Measurements from ENCODE around the gene ADISSP. TPM values are rescaled to one million over a fixed set of nuclear protein-coding genes. Genes with fewer than 3 reads are reported as not detected.

ADISSP gene
- total RNA-seq, 1 experiment from 2014 or later = 44.1 TPM

DNA sequence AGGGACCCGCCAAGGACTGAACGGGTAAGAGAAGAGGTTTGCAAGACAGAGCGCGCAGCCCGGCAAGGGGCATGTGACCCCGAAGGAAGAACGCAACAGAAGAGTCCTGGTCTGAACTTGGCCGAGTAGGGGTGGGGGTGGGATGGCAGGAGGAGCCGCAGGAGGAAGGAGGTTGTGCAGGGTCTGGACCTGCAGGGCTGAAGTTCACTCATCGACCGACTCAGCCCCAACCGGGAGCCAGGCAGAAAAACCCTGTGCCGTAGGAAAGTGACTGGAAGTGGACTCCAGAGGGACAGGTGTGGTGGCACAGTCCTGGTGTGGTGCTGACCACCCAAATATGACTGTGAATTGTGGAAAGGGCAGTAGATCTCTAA lies 15.2 kb downstream of the ADISSP start:
- no peaks in the 10 kb centered on the region for H3K9me3 ChIP-seq (ENCODE audit: low read length)
- DNase-seq = no peak
- H3K9me2 ChIP-seq (replicated peaks; ENCODE audit: insufficient read depth, low read length) = no peaks in the 10 kb centered on the region
- no peak overlapping the region for H3K27ac ChIP-seq (ENCODE audit: low read length)
- no peak overlapping the region for H2AFZ ChIP-seq (ENCODE audit: low read length)
- H4K20me1 ChIP-seq (ENCODE audit: insufficient read depth, low read depth, low read length) = 0 out of 2 replicates have a peak, but pooled peaks cover 9% of the 10 kb centered on the region
- H3K27me3 ChIP-seq (ENCODE audit: low read length) = no peaks in the 10 kb centered on the region
- H3K4me3 ChIP-seq (ENCODE audit: low read length) = no peak overlapping the region
- no peaks in the 10 kb centered on the region for H3K4me1 ChIP-seq (ENCODE audit: low read length)
- H3K79me2 ChIP-seq (ENCODE audit: low read length) = no peaks in the 10 kb centered on the region
- H3K9ac ChIP-seq (ENCODE audit: low read length) = no peak overlapping the region
- H3K36me3 ChIP-seq (ENCODE audit: insufficient read depth, low read length) = peaks cover 4% of the 10 kb centered on the region
- H3K4me2 ChIP-seq (ENCODE audit: low read depth, low read length, poor library complexity, severe bottlenecking) = no peak overlapping the region

GRCh38 chr20:3751675-3752385 lies 15.7 kb downstream of the ADISSP start:
- peaks cover 4% of the 10 kb centered on the region for H3K36me3 ChIP-seq (ENCODE audit: insufficient read depth, low read length)
- no peaks in the 10 kb centered on the region for H3K9me2 ChIP-seq (replicated peaks; ENCODE audit: insufficient read depth, low read length)
- H2AFZ ChIP-seq (ENCODE audit: low read length) = no peak overlapping the region
- no peak overlapping the region for H3K27ac ChIP-seq (ENCODE audit: low read length)
- H3K9ac ChIP-seq (ENCODE audit: low read length) = no peak overlapping the region
- peaks cover 9% of the 10 kb centered on the region; the same call in 1 of the 2 replicates for H4K20me1 ChIP-seq (ENCODE audit: insufficient read depth, low read depth, low read length)
- no peaks in the 10 kb centered on the region for H3K27me3 ChIP-seq (ENCODE audit: low read length)
- H3K4me1 ChIP-seq (ENCODE audit: low read length) = no peaks in the 10 kb centered on the region
- DNase-seq = no peak
- no peaks in the 10 kb centered on the region for H3K79me2 ChIP-seq (ENCODE audit: low read length)
- H3K9me3 ChIP-seq (ENCODE audit: low read length) = no peaks in the 10 kb centered on the region
- H3K4me3 ChIP-seq (ENCODE audit: low read length) = no peak overlapping the region
- no peak overlapping the region for H3K4me2 ChIP-seq (ENCODE audit: low read depth, low read length, poor library complexity, severe bottlenecking)

GRCh38 chr20:3751305-3751674 lies 16.3 kb downstream of the ADISSP start:
- Histone ChIP-seq H3K9me3 (ENCODE audit: low read length) (no peaks in the 10 kb centered on the region), H4K20me1 (ENCODE audit: insufficient read depth, low read depth, low read length) (peaks cover 9% of the 10 kb centered on the region; the same call in 1 of the 2 replicates), H3K4me3 (ENCODE audit: low read length) (no peak overlapping the region), H3K36me3 (ENCODE audit: insufficient read depth, low read length) (peaks cover 4% of the 10 kb centered on the region), H3K4me2 (ENCODE audit: low read depth, low read length, poor library complexity, severe bottlenecking) (no peak overlapping the region), H3K9ac (ENCODE audit: low read length) (no peak overlapping the region), H3K4me1 (ENCODE audit: low read length) (no peaks in the 10 kb centered on the region), H3K9me2 (replicated peaks; ENCODE audit: insufficient read depth, low read length) (no peaks in the 10 kb centered on the region), H3K27me3 (ENCODE audit: low read length) (no peaks in the 10 kb centered on the region), H3K27ac (ENCODE audit: low read length) (no peak overlapping the region), H3K79me2 (ENCODE audit: low read length) (no peaks in the 10 kb centered on the region), H2AFZ (ENCODE audit: low read length) (no peak overlapping the region)
- no peak for DNase-seq

DNA sequence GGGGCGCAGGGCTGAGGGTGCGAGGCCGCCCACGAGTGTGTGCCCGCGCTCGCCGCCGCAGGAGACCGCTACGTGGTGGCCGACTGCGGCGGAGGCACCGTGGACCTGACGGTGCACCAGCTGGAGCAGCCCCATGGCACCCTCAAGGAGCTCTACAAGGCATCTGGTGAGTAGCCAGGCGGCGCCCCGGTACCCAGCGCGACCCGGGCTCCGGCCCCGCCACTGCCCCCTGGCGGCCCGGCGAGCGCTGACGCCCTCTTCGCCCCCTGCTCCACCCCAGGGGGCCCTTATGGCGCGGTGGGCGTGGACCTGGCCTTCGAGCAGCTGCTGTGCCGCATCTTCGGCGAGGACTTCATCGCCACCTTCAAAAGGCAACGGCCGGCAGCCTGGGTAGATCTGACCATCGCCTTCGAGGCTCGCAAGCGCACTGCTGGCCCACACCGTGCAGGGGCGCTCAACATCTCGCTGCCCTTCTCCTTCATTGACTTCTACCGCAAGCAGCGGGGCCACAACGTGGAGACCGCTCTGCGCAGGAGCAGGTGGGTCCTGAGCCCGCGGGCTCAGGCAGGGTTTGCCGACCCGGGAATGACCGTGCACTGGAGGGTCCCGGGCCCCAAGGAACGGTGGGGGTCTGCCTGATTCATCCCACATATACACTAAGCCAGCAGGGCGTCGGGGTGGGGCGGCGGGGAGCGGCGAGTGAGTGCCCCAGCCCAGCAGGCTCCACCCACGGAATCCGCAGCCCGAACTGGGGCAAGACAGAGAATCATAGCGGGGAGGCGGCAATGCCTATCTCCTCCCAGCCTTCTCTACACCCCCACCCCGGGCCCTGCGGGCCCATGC lies 17.6 kb downstream of the ADISSP start:
- no peaks in the 10 kb centered on the region for H3K4me1 ChIP-seq (ENCODE audit: low read length)
- H3K9me2 ChIP-seq (replicated peaks; ENCODE audit: insufficient read depth, low read length) = no peaks in the 10 kb centered on the region
- no peak overlapping the region for H3K4me3 ChIP-seq (ENCODE audit: low read length)
- no peak overlapping the region for H3K9ac ChIP-seq (ENCODE audit: low read length)
- DNase-seq = peak; percentile 64
- no peak overlapping the region for H2AFZ ChIP-seq (ENCODE audit: low read length)
- no peak overlapping the region for H3K4me2 ChIP-seq (ENCODE audit: low read depth, low read length, poor library complexity, severe bottlenecking)
- H4K20me1 ChIP-seq (ENCODE audit: insufficient read depth, low read depth, low read length) = peaks cover 9% of the 10 kb centered on the region; the same call in 1 of the 2 replicates
- no peaks in the 10 kb centered on the region for H3K79me2 ChIP-seq (ENCODE audit: low read length)
- H3K9me3 ChIP-seq (ENCODE audit: low read length) = no peaks in the 10 kb centered on the region
- H3K27ac ChIP-seq (ENCODE audit: low read length) = no peak overlapping the region
- H3K36me3 ChIP-seq (ENCODE audit: insufficient read depth, low read length) = peaks cover 4% of the 10 kb centered on the region; the same call in 1 of the 2 replicates
- no peaks in the 10 kb centered on the region for H3K27me3 ChIP-seq (ENCODE audit: low read length)

DNA sequence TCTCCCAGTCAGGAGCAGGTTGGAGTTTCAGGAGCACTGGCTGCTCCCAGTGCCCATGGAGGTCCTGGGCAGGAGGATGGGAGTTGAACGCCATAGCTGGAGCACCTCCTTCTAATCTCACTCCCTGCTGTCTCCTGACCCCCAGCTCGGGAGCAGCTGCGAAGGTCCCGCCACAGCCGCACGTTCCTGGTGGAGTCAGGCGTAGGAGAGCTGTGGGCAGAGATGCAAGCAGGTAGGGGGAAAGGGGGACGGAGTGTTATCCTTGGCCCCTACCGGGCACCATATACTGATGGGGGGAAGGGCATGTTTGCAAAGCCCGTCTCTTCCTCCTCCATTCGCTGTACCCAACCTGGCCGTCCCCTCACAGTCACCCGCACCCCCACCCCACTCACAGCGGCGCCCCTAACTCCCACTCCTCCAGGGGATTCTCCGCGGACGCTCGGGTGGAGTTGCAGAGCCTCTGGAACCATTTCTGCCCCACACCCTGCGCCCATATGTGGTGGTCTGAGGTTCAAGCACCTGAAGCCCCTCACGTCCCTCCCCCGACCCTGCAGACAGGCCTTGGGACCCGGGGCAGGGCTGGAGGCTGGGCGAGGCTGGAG lies 18.4 kb downstream of the ADISSP start:
- Histone ChIP-seq H3K27ac (ENCODE audit: low read length) (no peak overlapping the region), H3K9me2 (replicated peaks; ENCODE audit: insufficient read depth, low read length) (no peaks in the 10 kb centered on the region), H3K4me1 (ENCODE audit: low read length) (no peaks in the 10 kb centered on the region), H3K4me3 (ENCODE audit: low read length) (no peak overlapping the region), H2AFZ (ENCODE audit: low read length) (no peak overlapping the region), H3K9me3 (ENCODE audit: low read length) (no peaks in the 10 kb centered on the region), H3K27me3 (ENCODE audit: low read length) (no peaks in the 10 kb centered on the region), H4K20me1 (ENCODE audit: insufficient read depth, low read depth, low read length) (peaks cover 9% of the 10 kb centered on the region; the same call in 1 of the 2 replicates), H3K36me3 (ENCODE audit: insufficient read depth, low read length) (peaks cover 4% of the 10 kb centered on the region; the same call in 1 of the 2 replicates), H3K9ac (ENCODE audit: low read length) (no peak overlapping the region), H3K79me2 (ENCODE audit: low read length) (no peaks in the 10 kb centered on the region), H3K4me2 (ENCODE audit: low read depth, low read length, poor library complexity, severe bottlenecking) (no peak overlapping the region)
- no peak for DNase-seq

GRCh38 chr20:3748073-3748472 lies 19.5 kb downstream of the ADISSP start:
- no peak overlapping the region for H3K4me2 ChIP-seq (ENCODE audit: low read depth, low read length, poor library complexity, severe bottlenecking)

DNA sequence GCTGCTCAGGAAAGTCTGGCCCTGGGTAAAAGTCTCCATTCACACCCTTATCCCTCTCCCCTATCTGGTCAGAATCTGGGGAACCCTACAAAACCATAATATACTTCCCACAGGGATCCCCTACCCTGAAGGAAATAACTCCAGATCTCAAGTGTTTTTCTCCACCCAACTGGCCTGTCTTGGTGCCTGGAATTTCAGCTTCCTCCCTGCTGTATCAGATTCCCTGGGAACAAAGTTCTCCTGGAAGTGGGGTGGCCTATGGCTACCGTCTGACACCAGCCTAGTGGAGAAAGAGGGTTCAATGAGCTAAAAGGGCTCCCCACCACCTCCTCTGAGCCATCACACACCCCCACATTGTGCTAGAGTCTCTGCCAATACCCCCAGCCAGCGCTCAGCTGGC lies 20.1 kb downstream of the ADISSP start:
- Histone ChIP-seq H2AFZ (ENCODE audit: low read length) (no peak overlapping the region), H3K4me1 (ENCODE audit: low read length) (no peaks in the 10 kb centered on the region), H3K9me3 (ENCODE audit: low read length) (no peaks in the 10 kb centered on the region), H3K4me3 (ENCODE audit: low read length) (no peak overlapping the region), H3K36me3 (ENCODE audit: insufficient read depth, low read length) (no peaks in the 10 kb centered on the region), H3K9ac (ENCODE audit: low read length) (no peak overlapping the region), H3K9me2 (replicated peaks; ENCODE audit: insufficient read depth, low read length) (no peaks in the 10 kb centered on the region), H3K27me3 (ENCODE audit: low read length) (no peaks in the 10 kb centered on the region), H3K27ac (ENCODE audit: low read length) (no peak overlapping the region), H3K4me2 (ENCODE audit: low read depth, low read length, poor library complexity, severe bottlenecking) (no peak overlapping the region), H3K79me2 (ENCODE audit: low read length) (no peaks in the 10 kb centered on the region), H4K20me1 (ENCODE audit: insufficient read depth, low read depth, low read length) (peaks cover 8% of the 10 kb centered on the region; the same call in 1 of the 2 replicates)
- no peak for DNase-seq

More at GRCh38 chr20:3748073-3748472, 19.5 kb downstream of the ADISSP start:
- Histone ChIP-seq H3K4me1 (ENCODE audit: low read length) (no peaks in the 10 kb centered on the region), H4K20me1 (ENCODE audit: insufficient read depth, low read depth, low read length) (peaks cover 9% of the 10 kb centered on the region; the same call in 1 of the 2 replicates), H2AFZ (ENCODE audit: low read length) (no peak overlapping the region), H3K9me3 (ENCODE audit: low read length) (no peaks in the 10 kb centered on the region), H3K36me3 (ENCODE audit: insufficient read depth, low read length) (peaks cover 4% of the 10 kb centered on the region; the same call in 1 of the 2 replicates), H3K9ac (ENCODE audit: low read length) (no peak overlapping the region), H3K4me3 (ENCODE audit: low read length) (no peak overlapping the region), H3K9me2 (replicated peaks; ENCODE audit: insufficient read depth, low read length) (no peaks in the 10 kb centered on the region), H3K27ac (ENCODE audit: low read length) (no peak overlapping the region), H3K27me3 (ENCODE audit: low read length) (no peaks in the 10 kb centered on the region), H3K79me2 (ENCODE audit: low read length) (no peaks in the 10 kb centered on the region)
- DNase-seq = no peak

- H3K9me2 ChIP-seq (replicated peaks; ENCODE audit: insufficient read depth, low read length) = no peaks in the 10 kb centered on the region
- H2AFZ ChIP-seq (ENCODE audit: low read length) = no peak overlapping the region
- H3K27me3 ChIP-seq (ENCODE audit: low read length) = no peaks in the 10 kb centered on the region
- H3K36me3 ChIP-seq (ENCODE audit: insufficient read depth, low read length) = no peaks in the 10 kb centered on the region
- H3K9ac ChIP-seq (ENCODE audit: low read length) = no peak overlapping the region
- H3K4me1 ChIP-seq (ENCODE audit: low read length) = no peaks in the 10 kb centered on the region
- H3K4me2 ChIP-seq (ENCODE audit: low read depth, low read length, poor library complexity, severe bottlenecking) = no peak overlapping the region
- no peak overlapping the region for H3K27ac ChIP-seq (ENCODE audit: low read length)
- no peak for DNase-seq
- H3K9me3 ChIP-seq (ENCODE audit: low read length) = no peaks in the 10 kb centered on the region
- peaks cover 4% of the 10 kb centered on the region; the same call in 1 of the 2 replicates for H4K20me1 ChIP-seq (ENCODE audit: insufficient read depth, low read depth, low read length)
- H3K79me2 ChIP-seq (ENCODE audit: low read length) = no peaks in the 10 kb centered on the region
- no peak overlapping the region for H3K4me3 ChIP-seq (ENCODE audit: low read length)
These were observed 21.8 kb downstream of the ADISSP start for GRCh38 chr20:3745686-3746173.

Measured in Karpas-422 (cell line).